HuH-7.5 (cell line): Measurements from ENCODE around the gene PRR4.
A peak's percentile ranks its signal among the peaks of the same experiment; 100 is the strongest.

ENCODE experiments used
- DNase-seq: peaks from one replicate; pipeline ENCODE4 v3.0.0; 2011; ENCODE audit warnings: low spot score

PRR4 gene

GRCh38 chr12:10849425-10849878, at the start of gene PRR4:
Gene PRR4 (minus strand): TSS chr12:10849475. CDS start chr12:10849437, 38 bp downstream.
- no peak for DNase-seq

GRCh38 chr12:10896854-10897253, 47.6 kb upstream of the PRR4 start:
- no peak for DNase-seq

- DNase-seq: peak; percentile 22
These were observed 42.7 kb upstream of the PRR4 start for GRCh38 chr12:10891937-10892336.

GRCh38 chr12:10889226-10889625, 40.0 kb upstream of the PRR4 start:
- DNase-seq: no peak

GRCh38 chr12:10884086-10884725, 34.9 kb upstream of the PRR4 start, which contains the start of gene PRH1:
Gene PRH1 (minus strand): TSS chr12:10884255. CDS start chr12:10884217, 38 bp downstream.
- no peak for DNase-seq

- no peak for DNase-seq
These were observed 24.1 kb upstream of the PRR4 start for GRCh38 chr12:10873378-10873777.

GRCh38 chr12:10867381-10867780, 18.1 kb upstream of the PRR4 start:
- no peak for DNase-seq

- no peak for DNase-seq
These were observed 14.4 kb upstream of the PRR4 start for GRCh38 chr12:10863512-10864218.

- DNase-seq: no peak
These were observed 12.1 kb upstream of the PRR4 start for GRCh38 chr12:10861366-10861765.

GRCh38 chr12:10855807-10856206, 6.5 kb upstream of the PRR4 start:
- DNase-seq: no peak

GRCh38 chr12:10853776-10854175, 4.5 kb upstream of the PRR4 start:
- DNase-seq: no peak

- no peak for DNase-seq
These were observed 2.1 kb upstream of the PRR4 start for GRCh38 chr12:10851243-10851858.

- no peak for DNase-seq
These were observed 1.5 kb downstream of the PRR4 start for GRCh38 chr12:10847744-10848143.

- no peak for DNase-seq
These were observed 6.4 kb downstream of the PRR4 start for GRCh38 chr12:10842862-10843261.

GRCh38 chr12:10838461-10838860, 10.8 kb downstream of the PRR4 start:
- no peak for DNase-seq

GRCh38 chr12:10829994-10830393, 19.3 kb downstream of the PRR4 start:
- DNase-seq: no peak

- no peak for DNase-seq
These were observed 23.0 kb downstream of the PRR4 start, which contains the start of gene TAS2R10 for GRCh38 chr12:10826258-10826657. Gene TAS2R10 (minus strand): TSS chr12:10826358. CDS start chr12:10826269, 89 bp downstream.

- no peak for DNase-seq
These were observed 24.3 kb downstream of the PRR4 start for GRCh38 chr12:10824957-10825356.

- DNase-seq: no peak
These were observed 37.3 kb downstream of the PRR4 start for GRCh38 chr12:10811883-10812536.

- no peak for DNase-seq
These were observed 39.2 kb downstream of the PRR4 start, which contains the start of gene TAS2R9 for GRCh38 chr12:10810068-10810467. Gene TAS2R9 (minus strand): TSS chr12:10810168. CDS start chr12:10810075, 93 bp downstream.

GRCh38 chr12:10807186-10807585, 42.1 kb downstream of the PRR4 start, which contains the start of gene TAS2R8:
Gene TAS2R8 (minus strand): TSS chr12:10807286. CDS start chr12:10806980, 306 bp downstream.
- no peak for DNase-seq

- DNase-seq: no peak
These were observed 46.7 kb downstream of the PRR4 start, which contains the start of gene TAS2R7 for GRCh38 chr12:10802587-10802986. Gene TAS2R7 (minus strand): TSS chr12:10802627. CDS start chr12:10802570, 57 bp downstream.
